Measurements from ENCODE around the gene ANGPTL7.

Gene ANGPTL7

GRCh38 chr1:11174261-11174942, 14.8 kb upstream of the ANGPTL7 start:
- peak; percentile 25 for DNase-seq

DNA sequence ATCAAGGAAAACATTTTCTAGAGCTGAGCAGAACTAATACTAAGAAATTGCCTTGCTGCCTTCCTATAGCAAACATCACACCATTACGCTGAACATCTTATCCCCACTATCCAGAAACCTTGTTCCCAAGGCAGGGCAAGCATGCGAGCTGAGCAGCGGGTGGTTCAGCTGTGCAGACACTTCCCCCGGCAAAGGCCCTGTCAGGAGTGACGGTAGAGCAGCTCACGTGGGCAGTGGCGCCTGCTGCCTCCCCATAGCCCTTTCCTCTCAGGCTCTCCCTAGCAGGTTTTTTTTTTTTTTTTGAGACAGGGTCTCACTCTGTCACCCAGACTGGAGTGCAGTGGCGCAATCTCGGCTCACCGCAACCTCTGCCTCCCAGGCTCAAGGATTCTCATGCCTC, 13.7 kb upstream of the ANGPTL7 start:
- DNase-seq: no peak

DNA sequence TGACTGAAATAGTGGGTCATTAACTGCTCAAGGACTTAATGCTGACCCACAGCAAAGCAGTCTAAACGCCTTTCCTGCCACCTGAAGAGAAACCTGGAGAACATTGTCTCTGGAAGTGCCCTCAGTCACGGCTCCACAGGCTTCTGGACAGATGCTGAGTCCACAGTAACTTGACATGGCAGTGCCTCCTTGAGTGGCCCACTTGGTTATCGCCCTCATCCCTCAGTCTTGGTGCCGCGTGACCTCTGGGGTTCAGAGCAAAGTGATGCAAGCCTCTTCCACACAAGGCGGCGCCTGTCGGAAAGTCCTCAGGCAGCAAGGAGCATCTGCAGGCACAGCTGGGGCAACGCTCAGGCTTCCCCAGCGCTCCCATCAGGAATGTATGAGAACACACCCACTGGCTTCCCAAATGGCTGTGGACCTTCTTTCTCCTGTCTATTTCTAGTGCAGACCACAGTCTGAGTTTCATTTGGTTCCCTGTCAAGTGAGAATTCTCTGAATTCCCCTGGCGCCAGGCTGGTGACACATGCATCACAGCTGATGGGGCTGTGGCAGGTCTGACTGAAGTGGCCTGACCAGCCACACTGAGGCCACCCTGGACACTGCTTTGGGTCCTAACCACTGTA, 13.0 kb upstream of the ANGPTL7 start:
- peak; percentile 67 for DNase-seq

GRCh38 chr1:11178021-11179015, 10.8 kb upstream of the ANGPTL7 start:
- no peak for DNase-seq

DNA sequence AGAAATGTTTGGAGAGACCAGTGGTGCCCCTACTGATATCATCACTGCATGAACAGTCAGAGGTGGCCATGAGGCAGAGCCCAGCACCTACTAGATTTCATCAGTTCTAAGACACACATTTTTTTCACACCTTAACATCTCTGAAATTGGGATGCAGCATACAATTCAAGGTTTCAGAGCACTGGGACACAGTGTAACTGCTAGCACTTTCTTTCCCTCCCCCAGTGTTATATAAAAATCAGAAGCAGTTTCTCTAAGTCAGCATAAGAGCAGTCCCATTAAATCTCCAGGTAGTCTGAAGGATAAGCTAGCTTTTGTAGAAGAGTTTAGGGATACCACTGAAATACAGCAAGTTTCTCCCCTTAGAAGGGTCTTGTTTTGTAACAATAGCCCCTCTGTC, 10.0 kb upstream of the ANGPTL7 start:
- no peak for DNase-seq

DNA sequence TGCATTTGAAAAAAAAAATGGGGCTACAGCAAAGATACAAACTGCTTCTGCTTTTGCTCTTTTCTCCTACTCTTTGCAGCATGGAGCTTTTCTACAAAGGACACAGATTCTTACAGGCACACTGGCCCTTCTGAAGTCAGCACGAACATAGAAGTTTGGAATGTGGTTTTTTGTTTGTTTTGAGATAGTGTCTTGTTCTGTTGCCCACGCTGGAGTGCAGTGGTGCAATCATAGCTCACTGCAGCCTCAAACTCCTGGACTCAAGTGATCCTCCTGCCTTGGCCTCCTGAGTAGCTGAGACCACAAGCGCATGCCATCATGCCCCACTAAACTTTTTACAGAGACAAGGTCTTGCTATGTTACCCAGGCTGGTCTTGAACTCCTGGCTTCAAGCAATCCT, 9.4 kb upstream of the ANGPTL7 start:
- DNase-seq: peak; percentile 38

DNA sequence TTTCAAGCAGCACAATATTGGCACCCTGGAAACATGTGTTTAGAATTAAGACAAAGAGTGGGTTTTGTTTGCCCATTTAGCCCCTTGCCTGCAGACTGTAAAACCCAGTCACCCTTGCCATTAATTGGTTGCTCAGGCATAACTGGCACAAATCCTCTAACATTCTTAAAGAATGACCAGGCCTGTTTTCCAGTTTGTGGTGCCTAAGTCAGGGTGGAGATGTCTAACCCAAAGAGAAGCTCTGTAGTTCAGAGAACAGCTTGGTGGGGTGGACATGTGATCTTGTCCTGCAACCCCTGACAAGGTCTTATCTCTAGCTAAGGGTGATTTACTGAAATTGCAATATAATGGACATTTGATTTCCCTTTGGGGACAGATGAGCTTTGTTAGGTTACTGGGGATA, 8.8 kb upstream of the ANGPTL7 start:
- peak; percentile 84 for DNase-seq

DNA sequence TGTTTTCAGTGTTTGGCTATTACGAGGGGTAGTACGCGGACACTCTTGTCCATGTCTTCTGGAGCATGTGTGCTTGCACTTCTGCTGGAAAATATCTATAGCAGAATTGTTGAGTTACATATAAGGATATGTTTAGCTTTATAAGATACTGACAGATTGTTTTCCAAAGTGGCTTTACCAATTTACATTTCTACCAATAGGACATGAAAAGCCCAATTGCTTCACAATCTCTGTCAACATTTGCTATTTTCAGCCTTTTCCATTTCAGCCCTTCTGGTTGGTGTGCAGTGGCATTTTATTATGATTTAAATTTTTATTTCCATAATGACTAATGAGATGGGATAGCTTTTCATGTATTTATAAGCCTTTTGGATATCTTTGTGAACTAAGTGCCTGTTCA, 6.3 kb upstream of the ANGPTL7 start:
- no peak for DNase-seq

GRCh38 chr1:11184973-11185372, 4.2 kb upstream of the ANGPTL7 start:
- no peak for DNase-seq

DNA sequence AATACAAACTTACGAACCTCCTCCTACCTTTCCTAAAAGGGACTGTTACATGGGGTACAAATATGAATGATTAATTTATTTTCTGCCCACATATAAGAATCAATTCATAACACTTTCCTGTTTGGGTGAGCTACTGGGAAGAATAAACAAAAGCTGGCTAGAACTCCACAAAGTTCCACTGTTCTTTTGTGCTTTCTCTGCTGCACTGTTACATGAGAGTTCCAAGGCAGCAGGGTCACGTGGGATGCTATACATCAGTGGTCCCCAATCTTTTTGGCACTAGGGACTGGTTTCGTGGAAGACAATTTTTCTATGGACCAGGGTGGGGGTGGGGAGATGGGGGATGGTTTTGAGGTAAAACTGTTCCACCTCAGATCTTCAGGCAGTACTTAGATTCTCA, 2.2 kb upstream of the ANGPTL7 start:
- DNase-seq: no peak

DNA sequence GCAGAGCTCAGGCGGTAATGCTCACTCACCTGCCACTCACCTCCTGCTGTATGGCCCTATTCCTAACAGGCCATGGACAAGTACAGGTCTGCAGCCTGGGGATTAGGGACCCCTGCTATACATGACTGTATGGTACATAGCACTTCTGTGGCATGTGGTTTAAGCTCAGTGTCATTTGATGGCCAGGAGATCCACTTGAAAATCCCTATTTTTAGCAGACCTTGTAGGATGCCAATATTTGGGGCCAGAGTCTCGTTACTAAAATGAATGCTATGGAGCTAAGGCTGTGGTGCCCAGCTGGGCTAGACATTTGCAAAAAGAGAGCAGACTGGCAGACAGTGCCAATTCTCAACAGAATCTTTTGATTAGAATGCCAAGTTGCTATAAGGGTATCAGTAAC, 1.7 kb upstream of the ANGPTL7 start:
- no peak for DNase-seq

- no peak for DNase-seq
These were observed 1.2 kb upstream of the ANGPTL7 start for GRCh38 chr1:11187931-11188330.

DNA sequence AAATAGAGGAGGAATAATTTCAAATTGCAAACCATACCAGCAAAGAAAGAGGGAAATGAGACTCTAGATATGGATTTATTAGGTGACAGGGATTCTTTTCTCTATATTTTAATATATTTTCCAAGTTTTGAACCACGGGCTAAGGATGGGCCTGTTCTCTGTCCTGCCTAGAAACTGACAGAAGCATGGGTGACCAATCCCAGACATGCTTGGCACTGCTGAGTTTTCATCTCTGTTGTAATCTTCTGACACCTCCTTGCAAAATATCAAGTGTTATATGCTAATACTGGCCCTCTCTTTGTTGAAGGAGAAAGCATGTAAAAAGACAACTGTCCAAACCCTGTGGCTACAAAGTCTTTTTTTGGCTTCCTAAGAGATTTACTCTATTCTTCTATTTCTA, 774 bp upstream of the ANGPTL7 start:
- DNase-seq: no peak

- DNase-seq: no peak
These were observed 4.2 kb downstream of the ANGPTL7 start for GRCh38 chr1:11193376-11193775.

- DNase-seq: no peak
These were observed 5.4 kb downstream of the ANGPTL7 start for GRCh38 chr1:11194407-11195176.

- no peak for DNase-seq
These were observed 7.8 kb downstream of the ANGPTL7 start for GRCh38 chr1:11196945-11197344.

DNA sequence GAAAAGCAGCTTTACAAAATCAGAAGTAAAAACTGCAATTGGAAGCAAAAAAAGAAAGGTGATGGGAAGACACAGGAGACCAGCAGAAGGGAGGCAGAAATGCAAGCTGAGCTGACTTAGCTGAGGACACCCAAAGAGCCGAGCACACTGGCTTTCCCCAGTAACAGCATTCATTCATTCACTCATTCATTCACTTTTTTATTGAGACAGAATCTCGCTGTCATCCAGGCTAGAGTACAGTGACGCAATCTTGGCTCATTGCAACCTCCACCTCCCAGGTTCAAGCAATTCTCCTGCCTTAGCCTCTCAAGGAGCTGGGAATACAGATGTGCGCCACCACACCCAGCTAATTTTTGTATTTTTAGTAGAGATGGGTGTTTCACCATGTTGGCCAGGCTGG, 8.2 kb downstream of the ANGPTL7 start:
- DNase-seq: no peak

DNA sequence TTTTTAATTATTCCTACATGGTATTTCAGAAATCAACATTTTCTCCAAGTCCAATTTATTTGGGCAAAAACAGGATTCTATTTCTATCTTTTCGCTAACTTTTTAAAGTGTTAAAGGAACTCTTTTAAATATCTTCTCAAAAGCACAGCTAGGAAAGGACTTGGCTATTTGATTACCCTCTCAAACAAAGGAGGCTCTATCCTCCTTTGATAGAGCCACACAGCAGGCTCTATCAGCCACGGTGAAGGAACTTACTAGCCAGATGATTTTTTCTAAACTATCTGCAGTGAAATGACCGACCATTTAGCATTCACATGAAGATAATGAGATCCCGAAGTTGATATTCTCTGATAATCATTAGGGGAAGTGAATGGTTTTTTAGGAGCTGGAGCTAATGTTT, 9.1 kb downstream of the ANGPTL7 start:
- DNase-seq: no peak

DNA sequence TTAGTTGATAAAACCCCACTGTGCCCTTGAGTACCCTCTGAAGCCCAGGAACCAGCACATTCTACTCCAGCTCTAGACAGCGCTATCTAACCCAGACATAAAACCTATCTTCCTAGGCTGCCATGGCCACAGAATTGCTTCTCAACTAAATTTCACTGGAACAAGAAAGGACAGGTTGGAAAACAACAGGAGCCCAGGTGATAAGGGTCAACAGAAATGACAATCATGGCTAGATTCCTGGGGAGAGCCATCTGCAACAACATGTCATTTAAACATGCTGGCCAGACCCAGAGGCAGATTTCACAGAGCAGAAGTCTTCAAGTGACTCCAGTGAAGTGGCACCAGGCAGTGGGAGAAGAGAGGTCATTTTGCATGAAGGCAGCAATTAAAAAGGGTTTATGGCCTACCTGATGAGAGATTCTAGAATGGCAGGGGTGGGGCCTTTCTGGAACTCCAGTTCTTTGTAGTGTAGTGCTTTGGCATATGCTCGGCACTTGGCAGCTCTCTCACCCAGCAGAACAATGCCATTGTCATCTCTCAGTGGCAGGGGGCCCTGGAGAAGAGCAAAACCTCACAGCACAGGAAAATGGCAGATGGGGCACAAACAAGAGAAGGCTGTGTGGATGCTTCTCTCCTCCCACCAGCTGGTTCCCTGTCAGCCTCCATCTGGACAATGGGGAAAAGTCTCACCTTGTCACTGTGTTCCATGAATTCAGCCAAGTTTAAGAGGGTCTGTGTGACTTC, 9.9 kb downstream of the ANGPTL7 start:
- no peak for DNase-seq

DNA sequence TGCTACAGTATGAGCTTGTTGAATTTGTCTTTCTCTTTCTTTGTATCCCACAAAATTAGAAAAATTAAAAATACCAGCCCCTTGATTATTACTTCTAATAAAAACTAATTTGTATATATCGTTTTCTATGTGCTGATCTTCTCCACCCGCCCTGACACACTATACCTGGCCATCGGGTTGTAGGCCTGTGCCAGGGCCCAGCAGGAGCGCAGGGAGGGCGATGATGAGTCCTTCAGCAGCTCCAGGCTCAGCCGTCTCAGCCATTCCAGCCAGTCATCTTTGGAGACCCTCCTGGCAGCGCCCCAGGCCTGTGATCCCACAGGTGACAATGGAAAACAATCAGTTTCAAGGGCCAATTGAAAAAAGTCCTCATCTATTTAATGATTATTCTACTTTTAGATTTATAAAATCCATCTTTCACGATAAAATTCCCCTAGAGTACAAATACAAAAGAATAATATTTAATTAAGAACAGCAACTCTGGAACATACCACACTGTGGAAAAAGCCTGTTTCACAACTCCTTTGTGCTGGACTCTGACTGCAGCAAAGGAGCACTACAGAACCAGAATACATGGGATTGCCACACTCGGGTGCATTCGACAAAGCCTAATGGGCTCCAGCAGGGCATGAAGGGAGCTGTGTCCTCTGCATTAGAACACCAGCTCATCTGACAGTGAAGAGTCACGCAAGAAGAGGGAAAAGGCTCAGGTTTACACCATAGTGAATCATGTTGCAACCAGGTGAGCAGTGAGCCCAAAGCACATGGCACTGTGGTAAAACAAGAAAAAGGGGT, 15.4 kb downstream of the ANGPTL7 start:
- DNase-seq: no peak

DNA sequence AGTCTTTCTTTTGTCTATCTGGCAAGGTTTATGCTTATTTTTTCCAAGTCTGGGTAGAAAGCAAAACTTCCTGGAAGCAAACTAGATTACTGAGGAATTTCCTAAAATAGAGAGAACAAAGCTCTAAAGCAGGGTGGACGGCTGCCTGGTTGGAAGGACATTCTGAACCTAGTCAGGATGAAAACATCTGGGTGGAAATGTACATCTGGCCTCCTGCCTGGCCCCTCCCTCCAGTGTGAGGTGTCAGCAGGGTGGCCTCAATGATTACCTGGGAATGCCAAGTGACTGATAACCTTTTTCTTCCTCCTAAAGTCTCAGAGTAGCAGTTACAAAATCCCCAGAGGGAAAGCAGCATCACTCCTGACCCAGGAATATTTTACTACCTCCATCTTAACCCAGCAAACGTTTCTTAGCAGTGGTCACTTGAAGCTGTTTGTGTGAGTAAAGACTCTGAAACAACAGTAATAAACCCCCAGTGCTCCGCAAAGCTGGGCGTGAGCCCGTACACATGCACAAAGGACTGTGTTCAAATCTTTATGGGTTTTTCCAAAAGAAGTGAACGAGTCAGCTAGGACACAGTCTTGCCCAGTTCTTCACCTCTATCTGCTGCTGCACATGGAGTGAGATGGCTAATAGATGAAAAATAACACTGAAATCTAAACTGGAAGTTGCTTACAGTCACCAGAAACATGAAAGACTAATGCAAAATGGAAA, 18.9 kb downstream of the ANGPTL7 start:
- no peak for DNase-seq

All from EL (cell line).